ENCODE results near the gene MRPL45. TPM values are rescaled to one million over a fixed set of nuclear protein-coding genes. Genes with fewer than 3 reads are reported as not detected.

The MRPL45 gene
- total RNA-seq, 1 donor from 2014 or later = 46.3 TPM

DNA sequence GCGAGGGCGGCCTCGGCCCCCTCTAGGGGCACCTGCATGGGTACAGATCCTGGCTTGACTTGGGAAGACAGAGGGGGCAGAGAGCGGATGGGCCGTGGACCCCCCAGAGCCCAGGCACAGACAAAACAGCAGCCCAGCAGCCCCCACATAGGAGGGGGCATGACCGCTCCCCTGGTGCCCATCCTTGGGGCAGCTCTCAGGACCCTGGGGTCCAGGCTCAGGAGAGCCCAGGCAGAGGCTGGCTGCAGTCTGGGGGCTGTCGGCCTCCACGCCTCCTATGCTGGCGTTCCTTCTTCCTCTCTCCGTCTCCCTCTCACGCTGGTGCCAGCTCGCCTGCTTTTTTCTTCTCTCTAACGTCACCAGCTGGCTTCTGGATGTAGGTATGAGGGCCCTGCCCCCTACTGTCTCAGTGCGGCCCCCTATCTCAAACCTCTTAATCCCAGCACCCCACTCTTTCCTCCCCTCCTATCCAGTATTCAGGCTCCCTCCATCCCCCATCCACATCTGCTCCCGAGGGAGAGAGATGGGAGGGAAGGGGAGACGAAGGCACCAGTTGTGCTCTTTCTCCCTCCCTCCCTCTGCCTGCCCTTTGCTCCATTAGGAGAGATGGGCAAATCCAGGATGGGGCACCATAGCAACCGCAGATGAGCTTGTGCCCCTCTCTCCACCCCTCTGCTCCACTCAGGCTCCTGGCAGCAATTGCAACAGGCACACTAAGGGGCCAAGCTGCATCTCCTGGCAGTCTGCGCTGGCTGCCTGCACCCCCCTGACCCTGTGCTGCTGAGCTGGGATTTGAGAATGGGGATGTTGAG, 46.8 kb downstream of the MRPL45 start, which contains the start of gene GPR179:
TSS of gene GPR179 (minus strand) at position 349 of the 812 bp plus-strand sequence. CDS start at position 182, 167 bp downstream.
- no peaks in the 10 kb centered on the region for H3K36me3 Mint-ChIP-seq (ENCODE audit: insufficient read depth)
- no peaks in the 10 kb centered on the region for H3K4me1 Mint-ChIP-seq (ENCODE audit: low read depth)
- no peak within 1 kb of the TSS for H3K27ac Mint-ChIP-seq
- H3K4me3 Mint-ChIP-seq (ENCODE audit: low read depth) = no peak within 1 kb of the TSS
- no peaks in the 10 kb centered on the region for H3K9me3 Mint-ChIP-seq (ENCODE audit: low read depth)
- TF ChIP-seq, protein P1, sequence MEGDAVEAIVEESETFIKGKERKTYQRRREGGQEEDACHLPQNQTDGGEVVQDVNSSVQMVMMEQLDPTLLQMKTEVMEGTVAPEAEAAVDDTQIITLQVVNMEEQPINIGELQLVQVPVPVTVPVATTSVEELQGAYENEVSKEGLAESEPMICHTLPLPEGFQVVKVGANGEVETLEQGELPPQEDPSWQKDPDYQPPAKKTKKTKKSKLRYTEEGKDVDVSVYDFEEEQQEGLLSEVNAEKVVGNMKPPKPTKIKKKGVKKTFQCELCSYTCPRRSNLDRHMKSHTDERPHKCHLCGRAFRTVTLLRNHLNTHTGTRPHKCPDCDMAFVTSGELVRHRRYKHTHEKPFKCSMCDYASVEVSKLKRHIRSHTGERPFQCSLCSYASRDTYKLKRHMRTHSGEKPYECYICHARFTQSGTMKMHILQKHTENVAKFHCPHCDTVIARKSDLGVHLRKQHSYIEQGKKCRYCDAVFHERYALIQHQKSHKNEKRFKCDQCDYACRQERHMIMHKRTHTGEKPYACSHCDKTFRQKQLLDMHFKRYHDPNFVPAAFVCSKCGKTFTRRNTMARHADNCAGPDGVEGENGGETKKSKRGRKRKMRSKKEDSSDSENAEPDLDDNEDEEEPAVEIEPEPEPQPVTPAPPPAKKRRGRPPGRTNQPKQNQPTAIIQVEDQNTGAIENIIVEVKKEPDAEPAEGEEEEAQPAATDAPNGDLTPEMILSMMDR (IDR thresholded peaks at IDR 0.05; ENCODE audit: unreplicated experiment) = no peak
- peaks cover 10% of the 10 kb centered on the region for H3K27me3 Mint-ChIP-seq
- no peak for DNase-seq (ENCODE audit: low spot score, unreplicated experiment)

DNA sequence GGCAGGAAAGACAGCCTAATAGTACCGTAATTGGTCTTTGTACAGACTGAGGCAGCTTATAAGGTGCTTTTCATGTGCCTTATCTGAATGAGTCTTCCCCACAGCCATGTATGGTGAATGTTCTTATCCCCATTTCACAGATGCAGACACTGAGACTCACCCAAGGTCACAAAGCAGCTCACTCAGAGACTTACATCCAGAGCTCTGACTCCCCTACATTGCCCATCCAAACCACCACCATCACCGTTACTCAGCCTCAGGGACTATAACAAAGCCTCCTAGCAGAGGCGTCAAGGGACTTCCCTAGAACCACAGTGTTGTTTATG, 47.4 kb downstream of the MRPL45 start:
- no peaks in the 10 kb centered on the region for H3K36me3 Mint-ChIP-seq (ENCODE audit: insufficient read depth)
- TF ChIP-seq, protein P1 (IDR thresholded peaks at IDR 0.05; ENCODE audit: unreplicated experiment) = no peak
- peaks cover 10% of the 10 kb centered on the region for H3K27me3 Mint-ChIP-seq
- DNase-seq (ENCODE audit: low spot score, unreplicated experiment) = no peak
- no peak overlapping the region for H3K27ac Mint-ChIP-seq
- H3K4me3 Mint-ChIP-seq (ENCODE audit: low read depth) = no peak overlapping the region
- no peaks in the 10 kb centered on the region for H3K9me3 Mint-ChIP-seq (ENCODE audit: low read depth)
- peaks cover 1% of the 10 kb centered on the region for H3K4me1 Mint-ChIP-seq (ENCODE audit: low read depth)

DNA sequence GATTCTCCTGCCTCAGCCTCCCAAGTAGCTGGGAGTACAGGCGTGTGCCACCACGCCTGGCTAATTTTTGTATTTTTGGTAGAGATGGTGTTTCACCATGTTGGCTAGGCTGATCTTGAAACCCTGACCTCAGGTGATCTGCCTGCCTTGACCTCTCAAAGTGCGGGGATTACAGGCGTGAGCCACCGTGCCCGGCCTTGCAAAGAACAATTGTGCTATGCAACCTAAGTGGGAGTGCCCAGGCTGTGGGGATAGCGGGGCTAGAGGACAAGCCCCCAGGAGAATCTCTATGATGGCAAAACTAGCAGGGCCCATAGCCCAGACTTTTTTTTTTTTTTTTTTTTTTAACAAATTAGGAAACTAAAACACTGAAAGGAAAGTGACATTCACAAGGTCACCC, 48.8 kb downstream of the MRPL45 start:
- Mint-ChIP-seq H3K36me3 (ENCODE audit: insufficient read depth) (no peaks in the 10 kb centered on the region), H3K27me3 (peaks cover 6% of the 10 kb centered on the region), H3K9me3 (ENCODE audit: low read depth) (no peaks in the 10 kb centered on the region), H3K4me3 (ENCODE audit: low read depth) (no peak overlapping the region), H3K4me1 (ENCODE audit: low read depth) (peaks cover 4% of the 10 kb centered on the region), H3K27ac (no peak overlapping the region)
- TF ChIP-seq, protein P1 (IDR thresholded peaks at IDR 0.05; ENCODE audit: unreplicated experiment) = no peak
- DNase-seq (ENCODE audit: low spot score, unreplicated experiment) = no peak

DNA sequence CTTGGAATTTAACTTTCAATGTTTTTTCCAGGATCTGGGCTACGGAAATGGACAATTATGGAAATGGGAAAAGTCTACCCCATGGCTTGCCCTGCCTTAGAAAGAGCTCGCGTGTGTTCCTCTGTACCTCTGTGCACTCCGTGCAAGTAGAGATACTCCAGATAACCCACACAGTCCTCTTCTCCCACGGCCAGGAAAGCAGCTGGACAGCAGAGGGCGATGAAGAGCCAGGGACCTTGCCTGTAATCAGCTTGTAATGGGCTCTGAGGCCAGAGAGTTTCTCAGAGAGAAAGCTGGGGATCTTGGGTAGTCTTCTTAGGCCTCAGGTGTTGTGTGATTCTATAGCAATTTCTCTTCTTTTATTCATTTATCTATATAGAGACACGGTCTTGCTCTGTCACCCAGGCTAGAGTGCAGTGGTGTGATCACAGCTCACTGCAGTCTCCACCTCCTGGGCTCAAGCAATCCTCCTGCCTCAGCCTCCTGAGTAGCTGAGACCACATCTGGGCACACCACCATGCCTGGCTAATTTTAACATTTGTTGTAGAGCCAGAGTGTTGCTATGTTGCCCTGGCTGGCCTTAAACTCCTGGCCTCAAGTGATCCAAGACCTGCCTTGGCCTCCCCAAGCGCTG, 52.2 kb downstream of the MRPL45 start:
- no peaks in the 10 kb centered on the region for H3K27me3 Mint-ChIP-seq
- DNase-seq (ENCODE audit: low spot score, unreplicated experiment) = peak; percentile 76
- no peak overlapping the region for H3K27ac Mint-ChIP-seq
- H3K4me3 Mint-ChIP-seq (ENCODE audit: low read depth) = no peak overlapping the region
- TF ChIP-seq, protein P1 (IDR thresholded peaks at IDR 0.05; ENCODE audit: unreplicated experiment) = peak; percentile 91
- H3K9me3 Mint-ChIP-seq (ENCODE audit: low read depth) = no peaks in the 10 kb centered on the region
- H3K36me3 Mint-ChIP-seq (ENCODE audit: insufficient read depth) = no peaks in the 10 kb centered on the region
- peaks cover 16% of the 10 kb centered on the region for H3K4me1 Mint-ChIP-seq (ENCODE audit: low read depth)

DNA sequence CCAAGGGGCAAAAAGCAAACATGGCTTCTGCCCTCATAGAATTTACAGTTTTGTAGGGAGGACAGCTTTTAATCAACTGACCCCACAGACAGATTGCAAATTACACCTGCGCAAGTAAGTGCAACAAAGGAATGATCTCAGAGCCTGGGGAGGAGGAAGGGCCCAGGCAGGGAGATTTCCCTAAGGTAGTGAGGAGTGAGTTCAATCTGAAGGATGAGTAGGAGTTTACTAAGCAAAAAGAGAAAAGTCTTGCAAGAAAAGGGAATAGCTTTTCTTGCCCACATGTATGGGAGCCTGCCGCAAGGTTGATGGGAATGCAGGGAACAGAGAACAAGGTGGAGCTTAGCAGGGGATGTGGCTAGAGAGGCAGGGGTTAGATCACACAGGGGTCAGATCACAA, 53.1 kb downstream of the MRPL45 start:
- TF ChIP-seq, protein P1 (IDR thresholded peaks at IDR 0.05; ENCODE audit: unreplicated experiment) = no peak
- no peaks in the 10 kb centered on the region for H3K36me3 Mint-ChIP-seq (ENCODE audit: insufficient read depth)
- peak overlapping the region; percentile 14 for H3K4me3 Mint-ChIP-seq (ENCODE audit: low read depth)
- H3K27ac Mint-ChIP-seq = no peak overlapping the region
- peaks cover 22% of the 10 kb centered on the region for H3K4me1 Mint-ChIP-seq (ENCODE audit: low read depth)
- H3K27me3 Mint-ChIP-seq = no peaks in the 10 kb centered on the region
- DNase-seq (ENCODE audit: low spot score, unreplicated experiment) = no peak
- no peaks in the 10 kb centered on the region for H3K9me3 Mint-ChIP-seq (ENCODE audit: low read depth)

Data from progenitor cell of endocrine pancreas (in vitro differentiated cells).